Hepatocyte (in vitro differentiated cells): ENCODE data around the gene NDUFAF8. TPM values are rescaled to one million over a fixed set of nuclear protein-coding genes. Genes with fewer than 3 reads are reported as not detected.

Experiments
- DNase-seq: peaks from one replicate; pipeline ENCODE4 v3.0.0-alpha.2; 2016; ENCODE audit warnings: low spot score
- H2AFZ ChIP-seq: fragments of 200-600 bp; sonication (generic); 2 replicates; pipeline ENCODE4 v1.6.0; 2016; ENCODE audit warnings: antibody characterized with exemption, mild to moderate bottlenecking
- H3K27ac ChIP-seq: fragments of 200-600 bp; sonication (generic); 2 replicates; pipeline ENCODE4 v1.5.1; 2016; ENCODE audit warnings: mild to moderate bottlenecking
- H3K27me3 ChIP-seq: fragments of 200-600 bp; sonication (generic); 2 replicates; pipeline ENCODE4 v1.6.1; 2016
- H3K36me3 ChIP-seq: fragments of 200-600 bp; sonication (generic); replicated peaks from 2 replicates; pipeline ENCODE4 v1.5.1; 2016; ENCODE audit warnings: low read depth; ENCODE audit not compliant: insufficient read depth
- H3K4me1 ChIP-seq: fragments of 200-600 bp; sonication (generic); 2 replicates; pipeline ENCODE4 v1.5.1; 2016; ENCODE audit warnings: mild to moderate bottlenecking, moderate library complexity; ENCODE audit not compliant: insufficient read depth
- H3K4me2 ChIP-seq: fragments of 200-600 bp; sonication (generic); 2 replicates; pipeline ENCODE4 v1.6.0; 2016
- H3K4me3 ChIP-seq: fragments of 200-600 bp; sonication (generic); 2 replicates; pipeline ENCODE4 v1.5.1; 2016; ENCODE audit warnings: mild to moderate bottlenecking
- H3K79me2 ChIP-seq: fragments of 200-600 bp; sonication (generic); 2 replicates; pipeline ENCODE4 v1.6.0; 2017; ENCODE audit warnings: mild to moderate bottlenecking
- H3K9me2 ChIP-seq: fragments of 200-600 bp; sonication (generic); replicated peaks from 2 replicates; pipeline ENCODE4 v1.6.0; 2017; ENCODE audit warnings: mild to moderate bottlenecking; ENCODE audit not compliant: insufficient read depth
- H3K9me3 ChIP-seq: fragments of 200-600 bp; sonication (generic); 2 replicates; pipeline ENCODE4 v1.5.1; 2016; ENCODE audit warnings: low read depth, mild to moderate bottlenecking
- H4K20me1 ChIP-seq: fragments of 200-600 bp; sonication (generic); 2 replicates; pipeline ENCODE4 v1.6.0; 2016; ENCODE audit warnings: mild to moderate bottlenecking; ENCODE audit not compliant: insufficient read depth, poor library complexity, severe bottlenecking
- CTCF ChIP-seq: fragments of 200-600 bp; sonication (generic); IDR thresholded peaks from 2 replicates; pipeline ENCODE4 v1.5.1; 2016; ENCODE audit warnings: antibody characterized with exemption, mild to moderate bottlenecking; ENCODE audit not compliant: poor library complexity
- EZH2 ChIP-seq: fragments of 200-600 bp; sonication (generic); IDR thresholded peaks from 2 replicates; pipeline ENCODE4 v1.6.1; 2016; ENCODE audit warnings: antibody characterized with exemption, mild to moderate bottlenecking, borderline replicate concordance
- EZH2phosphoT487 ChIP-seq: fragments of 200-600 bp; sonication (generic); IDR thresholded peaks from one replicate; pipeline ENCODE4 v1.6.1; 2018; ENCODE audit warnings: antibody characterized with exemption, mild to moderate bottlenecking, low read depth, moderate library complexity; ENCODE audit not compliant: unreplicated experiment, severe bottlenecking
- WGBS: methylation state at CpG from one replicate; pipeline ENCODE4 v1.1.6; 2016; ENCODE audit warnings: low lambda C conversion rate; ENCODE audit errors: missing lambda C conversion rate; 5-methylcytosine and 5-hydroxymethylcytosine counted together
- polyA plus RNA-seq: library from polyadenylated mRNA; unstranded; fragments of >200 nt; fragmentation: Nextera tagmentation; extraction: Ambion mirVana; gene quantifications from 2 replicates; pipeline ENCODE4 v1.2.1, GENCODE V29; 2016
- total RNA-seq: library from RNA; depleted of rRNA; stranded (reverse); fragments of >200 nt; gene quantifications from 2 replicates; pipeline ENCODE4 v1.2.3, GENCODE V29; 2014

The NDUFAF8 gene
- total and polyA plus RNA-seq, 2 experiments from 2014 or later: 25.8 to 99.8 TPM

- Histone ChIP-seq H3K9me3 (no peaks in the 10 kb centered on the region), H3K27me3 (no peaks in the 10 kb centered on the region), H3K36me3 (no peaks in the 10 kb centered on the region), H3K4me2 (no peak overlapping the region), H2AFZ (no peak overlapping the region), H3K27ac (no peak overlapping the region), H3K9me2 (no peaks in the 10 kb centered on the region), H3K79me2 (no peaks in the 10 kb centered on the region), H4K20me1 (no peaks in the 10 kb centered on the region), H3K4me3 (no peak overlapping the region), H3K4me1 (no peaks in the 10 kb centered on the region)
- no peak for DNase-seq
- 96% methylated on average over 25 of the region's 28 CpGs for WGBS
- TF ChIP-seq EZH2phosphoT487: no peak
- TF ChIP-seq EZH2: no peak
- no peak for TF ChIP-seq CTCF
Observed at GRCh38 chr17:81246679-81247338, 7.7 kb downstream of the NDUFAF8 start.

DNA sequence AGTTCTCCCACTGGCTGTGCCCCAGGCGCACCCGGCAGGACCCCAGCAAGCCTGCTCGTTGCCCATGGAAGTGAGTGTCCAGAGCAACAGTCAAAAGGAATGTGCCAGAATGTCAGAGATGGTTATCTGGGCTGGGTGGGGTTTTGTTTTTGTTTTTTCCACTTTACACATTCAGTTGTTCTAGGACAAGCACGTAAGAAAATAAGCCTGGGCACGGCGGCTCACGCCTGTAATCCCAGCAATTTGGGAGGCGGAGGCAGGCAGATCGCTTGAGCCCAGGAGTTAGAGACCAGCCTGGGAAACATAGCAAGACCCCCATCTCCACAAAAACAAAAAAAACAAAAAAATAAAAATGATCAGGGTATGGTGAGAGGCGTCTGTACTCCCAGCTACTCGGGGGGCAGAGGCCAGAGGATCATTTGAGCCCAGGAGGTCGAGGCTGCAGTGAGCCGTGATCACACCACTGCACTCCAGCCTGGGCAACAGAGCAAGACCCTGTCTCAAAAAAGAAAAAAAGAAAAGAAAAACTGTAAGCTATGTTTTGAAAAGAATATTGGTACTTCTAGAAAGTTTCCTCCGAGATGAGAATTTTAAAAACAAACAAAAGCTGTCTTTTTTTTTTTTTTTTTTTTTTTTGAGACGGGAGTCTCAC lies 8.3 kb downstream of the NDUFAF8 start:
- Histone ChIP-seq H2AFZ (no peak overlapping the region), H3K79me2 (no peaks in the 10 kb centered on the region), H3K9me3 (no peaks in the 10 kb centered on the region), H3K4me2 (no peak overlapping the region), H3K4me1 (no peaks in the 10 kb centered on the region), H3K27ac (no peak overlapping the region), H3K4me3 (no peak overlapping the region), H3K9me2 (no peaks in the 10 kb centered on the region), H3K36me3 (no peaks in the 10 kb centered on the region), H4K20me1 (no peaks in the 10 kb centered on the region), H3K27me3 (no peaks in the 10 kb centered on the region)
- DNase-seq: no peak
- WGBS: 93% methylated on average over 14 of the region's 15 CpGs
- no peak for TF ChIP-seq EZH2phosphoT487

DNA sequence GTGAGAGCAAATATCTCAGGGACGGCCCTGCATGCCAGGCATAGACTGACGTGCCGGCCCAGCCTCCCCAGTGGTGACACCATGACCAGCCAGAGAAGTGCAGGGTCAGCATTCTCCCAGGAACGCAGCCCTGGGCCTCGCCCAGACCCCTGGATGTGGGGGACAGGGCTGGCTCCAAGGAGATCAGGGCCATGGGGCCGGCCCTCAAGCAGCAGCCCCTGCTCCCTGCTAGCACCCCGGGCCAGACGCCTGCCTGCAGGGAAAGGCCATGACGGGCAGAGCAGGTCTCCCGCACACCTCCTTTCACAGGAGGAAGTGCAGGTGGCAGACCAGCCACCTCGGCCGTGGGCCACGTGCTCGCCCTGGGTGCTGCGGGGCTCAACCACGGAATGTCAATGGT lies 9.5 kb downstream of the NDUFAF8 start:
- no peaks in the 10 kb centered on the region for H3K9me3 ChIP-seq
- no peaks in the 10 kb centered on the region for H3K36me3 ChIP-seq
- no peaks in the 10 kb centered on the region for H4K20me1 ChIP-seq
- WGBS: 81% methylated on average over 15 of the region's 16 CpGs
- no peak for DNase-seq
- no peak overlapping the region for H3K27ac ChIP-seq
- no peaks in the 10 kb centered on the region for H3K4me1 ChIP-seq
- no peak overlapping the region for H3K4me3 ChIP-seq
- H3K79me2 ChIP-seq: no peaks in the 10 kb centered on the region
- H2AFZ ChIP-seq: no peak overlapping the region
- no peak for TF ChIP-seq CTCF
- TF ChIP-seq EZH2phosphoT487: no peak
- no peak for TF ChIP-seq EZH2
- H3K9me2 ChIP-seq: no peaks in the 10 kb centered on the region
- H3K4me2 ChIP-seq: no peak overlapping the region
- H3K27me3 ChIP-seq: no peaks in the 10 kb centered on the region

- DNase-seq: no peak
Observed at GRCh38 chr17:81249223-81250040, 10.3 kb downstream of the NDUFAF8 start.

More at GRCh38 chr17:81249223-81250040, 10.3 kb downstream of the NDUFAF8 start:
- no peaks in the 10 kb centered on the region for H3K27me3 ChIP-seq
- no peak overlapping the region for H3K4me3 ChIP-seq
- H3K36me3 ChIP-seq: no peaks in the 10 kb centered on the region
- TF ChIP-seq EZH2phosphoT487 (no peak), EZH2 (no peak), CTCF (no peak)
- H4K20me1 ChIP-seq: no peaks in the 10 kb centered on the region
- no peaks in the 10 kb centered on the region for H3K9me3 ChIP-seq
- H3K4me2 ChIP-seq: no peak overlapping the region
- WGBS: 93% methylated on average over 15 of the region's 15 CpGs
- H3K9me2 ChIP-seq: no peaks in the 10 kb centered on the region
- peaks cover 6% of the 10 kb centered on the region for H3K79me2 ChIP-seq
- no peak overlapping the region for H3K27ac ChIP-seq
- H2AFZ ChIP-seq: no peak overlapping the region
- H3K4me1 ChIP-seq: no peaks in the 10 kb centered on the region
